GM18861 (cell line): ENCODE measurements around the gene PPP1R13B.
"Not testable (repeated sequence)": the region's sequence is repeated elsewhere in the genome, so short reads cannot be mapped to it uniquely, and the experiment has no call there.

Experiments
- ATAC-seq: cut with Tn5 transposase; IDR thresholded peaks from one replicate; pipeline ENCODE4 v1.9.1; 2021; ENCODE audit not compliant: unreplicated experiment

PPP1R13B gene

GRCh38 chr14:103802356-103802755 is 45.0 kb downstream of the PPP1R13B start:
- no peak for ATAC-seq

GRCh38 chr14:103801459-103801858 is 45.9 kb downstream of the PPP1R13B start:
- no peak for ATAC-seq

GRCh38 chr14:103793192-103793591 is 54.2 kb downstream of the PPP1R13B start:
- not testable (repeated sequence) for ATAC-seq

GRCh38 chr14:103788086-103788485 is 59.3 kb downstream of the PPP1R13B start:
- no peak for ATAC-seq

GRCh38 chr14:103782376-103782775 is 65.0 kb downstream of the PPP1R13B start:
- no peak for ATAC-seq

- ATAC-seq, result not testable (repeated sequence)
Observed at GRCh38 chr14:103776319-103776718, 71.1 kb downstream of the PPP1R13B start.

GRCh38 chr14:103775506-103775905 is 71.9 kb downstream of the PPP1R13B start:
- no peak for ATAC-seq

- ATAC-seq, result no peak
Observed at GRCh38 chr14:103773521-103773920, 73.9 kb downstream of the PPP1R13B start.

- no peak for ATAC-seq
Observed at GRCh38 chr14:103772078-103772712, 75.2 kb downstream of the PPP1R13B start.

- ATAC-seq, result no peak
Observed at GRCh38 chr14:103770902-103771301, 76.5 kb downstream of the PPP1R13B start.

GRCh38 chr14:103770500-103770899 is 76.9 kb downstream of the PPP1R13B start:
- ATAC-seq, result no peak

- ATAC-seq, result no peak
Observed at GRCh38 chr14:103767336-103767894, 80.0 kb downstream of the PPP1R13B start.

GRCh38 chr14:103765526-103765925 is 81.8 kb downstream of the PPP1R13B start:
- no peak for ATAC-seq

GRCh38 chr14:103763730-103764488 is 83.5 kb downstream of the PPP1R13B start:
- peak; percentile 73 for ATAC-seq

GRCh38 chr14:103762541-103762940 is 84.8 kb downstream of the PPP1R13B start:
- ATAC-seq, result no peak

- ATAC-seq, result no peak
Observed at GRCh38 chr14:103762036-103762435, 85.3 kb downstream of the PPP1R13B start.

- ATAC-seq, result no peak
Observed at GRCh38 chr14:103758059-103758776, 89.2 kb downstream of the PPP1R13B start.

- no peak for ATAC-seq
Observed at GRCh38 chr14:103755060-103755459, 92.3 kb downstream of the PPP1R13B start.

GRCh38 chr14:103753774-103754173 is 93.6 kb downstream of the PPP1R13B start:
- no peak for ATAC-seq

GRCh38 chr14:103749860-103750259 is 97.5 kb downstream of the PPP1R13B start:
- no peak for ATAC-seq

- no peak for ATAC-seq
Observed at GRCh38 chr14:103749452-103749851, 97.9 kb downstream of the PPP1R13B start.

- no peak for ATAC-seq
Observed at GRCh38 chr14:103748534-103748857, 98.9 kb downstream of the PPP1R13B start.
